HS-27A (cell line): ENCODE results near the gene PRR23E.
A peak's percentile ranks its signal among the peaks of the same experiment; 100 is the strongest.

Experiments
- DNase-seq: peaks from one replicate; pipeline ENCODE4 v3.0.0-alpha.2; 2012; ENCODE audit warnings: low read depth, missing footprints

Gene PRR23E

GRCh38 chr3:127165036-127165435 lies 27.9 kb upstream of the PRR23E start:
- DNase-seq, result no peak

DNA sequence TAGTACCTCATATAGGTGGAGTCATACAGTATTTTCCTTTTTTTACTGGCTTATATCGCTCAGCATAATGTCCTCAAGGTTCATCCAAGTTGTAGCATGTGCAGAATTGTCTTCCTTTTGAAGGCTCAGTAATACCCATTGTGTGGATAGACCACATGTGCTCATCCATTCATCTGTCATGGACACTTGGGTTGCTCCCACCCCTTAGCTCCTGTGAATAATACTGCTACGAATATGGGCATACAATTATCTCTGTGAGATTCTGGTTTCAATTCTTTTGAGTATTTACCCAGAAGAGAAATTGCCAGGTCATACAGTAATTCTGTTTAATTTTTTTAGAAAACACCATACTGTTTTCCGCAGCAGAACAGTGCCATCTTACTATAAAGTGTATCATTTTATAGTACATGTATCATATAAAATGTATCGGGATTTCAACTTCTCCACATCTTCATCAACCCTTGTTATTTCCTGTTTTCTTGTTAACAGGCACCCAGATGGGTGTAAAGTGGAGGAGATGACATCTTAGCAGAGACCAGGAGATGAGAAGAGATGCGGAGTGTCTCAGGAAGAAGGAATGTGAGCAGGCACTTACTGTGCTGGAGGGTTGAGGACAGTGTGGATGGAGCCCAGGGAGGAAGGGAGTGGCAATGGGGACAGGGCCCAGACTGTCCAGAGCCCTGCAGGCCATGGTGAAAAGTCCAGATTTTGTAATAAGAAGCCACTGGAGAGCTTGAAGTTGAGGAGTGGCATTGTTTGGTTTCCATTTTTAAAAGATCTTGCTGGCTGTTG lies 27.0 kb upstream of the PRR23E start:
- no peak for DNase-seq

DNA sequence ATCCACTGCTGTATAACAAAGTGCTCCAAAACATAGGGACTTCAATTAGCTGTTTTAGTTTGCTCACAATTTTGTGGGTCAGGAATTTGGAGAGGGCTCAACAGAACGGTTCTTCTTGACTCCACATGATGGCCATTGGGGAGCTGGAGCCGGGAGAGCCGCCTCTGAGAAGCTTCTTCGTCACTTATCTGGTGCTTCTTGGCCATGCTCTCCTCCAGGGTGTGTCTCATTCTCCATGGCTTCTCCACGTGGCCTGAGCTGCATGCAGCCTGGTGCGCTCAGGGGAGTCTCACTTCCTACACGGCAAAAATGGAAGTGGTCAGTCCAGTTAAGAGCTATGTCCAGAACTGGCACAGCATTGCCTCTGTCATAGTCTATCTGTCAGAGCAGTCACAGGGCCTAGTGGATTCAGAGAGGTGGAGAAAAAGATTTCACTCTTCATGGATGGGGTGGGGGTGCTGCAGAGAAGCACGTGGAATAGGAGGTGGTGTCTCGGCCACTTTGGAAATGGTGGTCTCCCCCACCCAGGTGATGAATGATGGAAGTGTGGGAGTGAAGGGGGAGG lies 26.3 kb upstream of the PRR23E start:
- DNase-seq, result no peak

DNA sequence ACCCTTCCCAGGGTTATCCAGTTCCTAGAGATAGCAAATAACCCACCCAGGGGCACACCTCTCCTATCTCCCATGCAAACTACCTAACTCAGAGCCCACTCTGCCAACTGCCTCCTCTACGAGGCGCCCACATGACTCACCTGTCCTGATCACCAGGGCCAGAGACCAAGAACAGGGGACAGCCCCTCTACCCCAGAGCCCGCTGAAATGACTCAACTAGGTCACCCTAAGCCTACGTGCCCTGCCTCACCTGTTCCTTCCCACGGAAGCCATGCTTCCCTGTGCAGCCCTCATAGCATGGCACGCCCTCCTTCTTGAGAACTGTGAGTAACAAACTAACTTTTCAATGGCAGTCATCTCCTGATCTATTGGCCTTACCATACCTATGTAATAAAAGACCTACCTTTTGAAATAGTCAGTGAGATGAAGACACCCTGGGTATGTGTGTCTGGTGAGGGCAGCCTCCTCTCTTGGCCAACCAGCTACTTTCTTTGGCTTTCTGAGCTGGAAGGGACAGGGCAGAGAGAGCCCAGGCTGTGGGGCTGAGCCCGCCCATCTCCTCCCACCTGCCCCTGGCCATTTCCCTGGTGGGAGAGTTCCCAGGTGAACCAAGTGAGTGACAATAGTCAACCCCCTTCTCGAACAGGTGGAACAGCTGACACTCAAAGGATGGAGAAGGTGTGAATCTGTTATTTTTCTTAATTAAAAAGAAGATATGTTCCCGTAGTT lies 25.5 kb upstream of the PRR23E start:
- no peak for DNase-seq

- DNase-seq, result no peak
Measured at GRCh38 chr3:127168271-127168670, 24.7 kb upstream of the PRR23E start.

GRCh38 chr3:127170814-127171213 lies 22.1 kb upstream of the PRR23E start:
- no peak for DNase-seq

- no peak for DNase-seq
Measured at GRCh38 chr3:127171320-127171719, 21.6 kb upstream of the PRR23E start.

GRCh38 chr3:127171721-127172120 lies 21.2 kb upstream of the PRR23E start:
- no peak for DNase-seq

GRCh38 chr3:127172211-127172610 lies 20.7 kb upstream of the PRR23E start:
- no peak for DNase-seq

DNA sequence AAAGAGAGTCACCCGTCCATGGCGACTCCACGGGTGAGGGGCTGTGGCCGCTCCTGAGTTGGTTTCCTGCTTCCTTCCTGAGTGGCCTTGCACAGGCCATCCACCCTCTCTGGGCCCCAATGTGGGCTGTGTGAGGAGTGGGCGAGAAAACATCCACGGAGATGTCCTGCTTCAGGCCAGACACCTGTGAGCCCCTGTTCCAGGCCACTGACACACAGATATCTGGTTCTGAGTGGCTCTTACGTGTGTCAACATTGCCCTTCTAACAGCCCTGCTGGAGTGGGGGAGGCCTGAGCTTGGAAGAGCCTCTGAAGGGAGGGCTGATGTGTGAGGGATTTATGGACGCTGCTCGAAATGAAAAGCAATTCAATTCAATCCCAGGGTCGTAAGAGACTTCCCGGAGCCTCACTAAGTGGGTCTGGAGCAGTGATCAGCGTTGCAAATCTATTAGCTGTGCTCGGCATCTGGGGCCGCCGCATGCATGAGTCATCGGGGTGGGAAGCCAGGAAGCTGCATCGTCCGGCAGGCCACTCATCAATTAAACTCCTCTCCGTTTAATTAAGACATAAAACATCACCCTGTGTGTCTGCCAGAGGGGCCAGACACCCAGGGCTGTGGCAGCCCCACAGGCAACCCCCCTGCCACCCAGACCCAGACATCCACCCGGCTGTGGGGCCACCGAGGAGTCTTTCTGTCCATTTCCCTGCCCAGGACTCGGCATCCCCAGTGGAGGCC lies 20.0 kb upstream of the PRR23E start:
- peak; percentile 26 for DNase-seq

DNA sequence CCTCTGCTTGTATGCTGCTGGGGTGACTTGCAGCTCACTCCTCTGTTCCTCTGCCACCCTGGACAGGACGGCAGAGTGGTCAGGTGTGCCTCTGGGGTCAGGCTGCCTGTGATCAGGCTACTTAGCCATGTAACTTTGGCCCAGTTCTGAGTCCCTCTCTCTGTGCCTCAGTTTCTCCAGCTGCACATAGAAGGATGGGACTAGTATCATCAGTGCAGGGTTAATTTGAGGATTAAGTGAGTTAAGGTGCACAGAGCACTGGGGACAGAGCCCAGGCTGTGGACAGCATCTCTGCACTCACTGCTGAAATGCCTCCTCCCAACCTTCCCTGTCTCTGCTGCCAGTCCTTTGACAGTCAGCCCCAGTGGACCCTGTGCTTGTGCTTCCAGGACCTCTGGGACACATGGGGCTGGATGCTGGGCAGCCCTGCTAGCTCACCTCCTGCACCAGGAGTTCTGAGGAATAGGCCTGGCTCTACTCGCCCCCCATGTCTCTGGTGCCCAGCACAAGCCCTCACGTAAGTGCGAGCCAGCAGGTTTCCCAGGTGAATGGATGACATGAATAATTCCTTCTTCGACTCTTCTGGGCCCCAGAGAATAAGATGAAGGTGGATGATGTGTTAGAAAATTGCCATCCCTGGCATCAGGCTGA lies 19.3 kb upstream of the PRR23E start:
- no peak for DNase-seq

- DNase-seq, result no peak
Measured at GRCh38 chr3:127174284-127174683, 18.6 kb upstream of the PRR23E start.

DNA sequence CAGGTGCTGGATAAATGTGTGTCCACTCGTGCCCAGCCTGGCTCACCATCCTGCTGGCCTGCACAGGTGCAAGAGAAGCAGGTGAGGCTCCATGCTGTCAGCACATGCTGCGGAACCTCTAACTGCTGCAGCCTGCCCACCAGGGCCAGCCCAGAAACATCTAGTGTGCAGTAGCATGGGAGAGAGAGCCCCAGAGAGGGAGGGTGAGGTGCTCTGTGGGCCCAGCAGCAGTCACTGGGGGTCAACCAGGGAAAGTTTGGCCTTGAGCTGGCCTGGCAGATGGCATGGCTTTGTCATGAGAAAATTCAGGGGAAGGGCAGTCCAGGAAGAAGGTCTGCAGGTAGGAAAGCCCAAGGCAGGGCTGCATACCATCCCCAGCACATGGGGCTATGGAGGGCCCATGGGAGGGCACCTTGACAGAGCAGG lies 18.2 kb upstream of the PRR23E start:
- DNase-seq, result no peak

DNA sequence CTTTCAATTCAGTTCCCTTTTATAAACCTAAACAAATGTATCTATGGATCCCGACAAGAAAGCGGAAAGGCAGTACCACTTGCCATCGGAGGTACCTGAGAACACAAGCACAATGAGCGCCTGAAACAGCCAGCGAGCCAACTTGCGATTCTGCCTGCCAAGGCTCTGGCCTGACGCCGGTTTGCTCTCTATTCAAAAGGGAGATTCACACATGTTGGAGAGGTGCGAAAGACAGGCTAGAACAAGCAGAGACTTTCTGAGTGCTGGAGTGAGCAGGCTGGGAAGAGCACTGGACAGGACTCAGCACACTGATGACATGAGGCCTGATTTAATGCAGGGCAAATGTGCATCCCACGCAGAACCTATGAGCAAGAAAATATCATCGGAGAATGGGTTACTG lies 17.7 kb upstream of the PRR23E start:
- no peak for DNase-seq

- DNase-seq, result no peak
Measured at GRCh38 chr3:127177226-127177625, 15.7 kb upstream of the PRR23E start.

DNA sequence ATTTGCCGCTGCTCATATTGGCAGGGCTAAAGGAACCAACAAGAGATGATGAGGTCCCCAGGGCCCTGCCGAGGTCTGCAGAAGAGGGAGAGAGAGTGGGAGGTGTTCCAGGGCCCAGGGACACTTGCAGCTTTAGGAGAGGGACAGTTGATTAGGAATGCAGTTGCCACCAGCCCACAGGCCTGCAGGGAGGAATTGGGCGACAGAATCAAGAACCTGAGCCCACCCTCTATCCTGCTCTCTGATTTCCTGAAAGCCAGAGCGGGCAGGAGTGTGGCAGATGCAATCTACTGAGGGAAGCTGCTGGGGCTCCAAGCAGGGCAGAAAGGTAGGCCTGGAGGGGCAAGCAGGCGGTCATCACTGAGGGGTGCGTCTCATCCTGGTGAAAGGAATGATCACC lies 12.1 kb upstream of the PRR23E start:
- no peak for DNase-seq

GRCh38 chr3:127182431-127182830 lies 10.5 kb upstream of the PRR23E start:
- no peak for DNase-seq

DNA sequence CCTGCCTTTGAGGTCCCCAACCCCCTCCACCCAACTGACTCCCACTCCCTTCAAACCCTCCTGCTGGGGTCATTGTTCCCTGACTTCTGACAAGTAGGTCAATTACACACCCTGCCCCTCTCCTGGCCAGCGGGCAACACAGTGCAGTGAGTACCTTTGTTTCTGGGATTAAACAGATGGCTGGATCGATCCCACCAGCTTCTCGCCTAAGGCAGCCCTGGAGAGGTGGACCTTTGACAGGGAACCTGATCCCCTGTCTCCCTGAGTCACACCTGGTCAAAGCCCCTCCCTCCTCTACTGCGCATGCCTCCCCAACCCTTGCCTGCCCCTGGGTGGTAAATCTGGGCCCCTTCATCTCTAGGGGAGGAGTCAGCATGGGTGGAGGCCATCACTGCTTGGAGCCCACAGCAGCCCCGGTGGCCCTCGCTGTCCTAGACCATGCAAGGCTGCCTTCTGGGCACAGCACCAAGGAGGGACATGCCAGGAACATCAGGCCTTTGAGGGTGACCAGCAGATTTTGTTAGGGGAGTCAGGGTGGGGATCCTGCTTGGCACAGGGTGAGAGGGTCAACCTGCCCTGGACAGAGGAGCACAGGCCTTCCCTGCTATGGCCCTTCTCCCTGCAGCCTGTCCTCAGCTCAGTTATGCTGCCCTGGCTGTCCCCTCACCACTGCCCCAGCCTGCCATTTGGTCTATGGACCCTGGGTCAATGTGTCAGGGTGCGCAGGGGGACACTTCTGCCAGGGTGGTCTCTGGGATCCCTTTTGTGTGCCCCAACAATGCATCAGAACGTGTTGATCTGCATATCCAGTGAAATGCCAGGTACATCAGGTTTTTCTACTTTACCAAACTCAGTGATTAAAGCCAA lies 9.8 kb upstream of the PRR23E start:
- no peak for DNase-seq

- DNase-seq, result no peak
Measured at GRCh38 chr3:127183931-127184869, 8.7 kb upstream of the PRR23E start.

- no peak for DNase-seq
Measured at GRCh38 chr3:127184870-127185216, 8.1 kb upstream of the PRR23E start.
